Ascending aorta (tissue), 2 donors: ENCODE results near the gene MASP2. TPM values are rescaled to one million over a fixed set of nuclear protein-coding genes. Genes with fewer than 3 reads are reported as not detected.
"Not testable (repeated sequence)": the region's sequence is repeated elsewhere in the genome, so short reads cannot be mapped to it uniquely, and the experiment has no call there.

Source experiments
- DNase-seq, 2 donors: peaks; one replicate each; pipeline ENCODE4 v3.0.0-alpha.2; 2019; ENCODE audit warnings: low spot score in 2 of 2
- H3K27ac ChIP-seq, 2 donors: fragments of 200-600 bp; sonication (generic); one replicate each; pipeline ENCODE4 v1.5.1; 2016 to 2017; ENCODE audit warnings: mild to moderate bottlenecking in 1 of 2
- H3K27me3 ChIP-seq: fragments of 200-600 bp; sonication (generic); one replicate; pipeline ENCODE4 v1.5.1; 2017
- H3K36me3 ChIP-seq, 2 donors: fragments of 200-600 bp; sonication (generic); one replicate each; pipeline ENCODE4 v1.5.1; 2016
- H3K4me1 ChIP-seq, 2 donors: fragments of 200-600 bp; sonication (generic); one replicate each; pipeline ENCODE4 v1.5.1; 2016 to 2017; ENCODE audit warnings: mild to moderate bottlenecking in 1 of 2
- H3K4me3 ChIP-seq, 2 donors: fragments of 200-600 bp; sonication (generic); one replicate each; pipeline ENCODE4 v1.5.1; 2016 to 2017; ENCODE audit warnings: mild to moderate bottlenecking in 1 of 2
- H3K9me3 ChIP-seq, 2 donors: fragments of 200-600 bp; sonication (generic); one replicate each; pipeline ENCODE4 v1.5.1; 2016
- CTCF ChIP-seq, 3 experiments: fragments of 200-600 bp in 2 of 3; fragments of 450-650 bp in 1 of 3; sonication (generic) in 2 of 3; IDR thresholded peaks; one replicate each; pipeline ENCODE4 v1.5.1; 2016 to 2019; ENCODE audit warnings: antibody characterized with exemption in 3 of 3, mild to moderate bottlenecking in 1 of 3, moderate library complexity in 1 of 3
- intact Hi-C: fragments of 100-400 bp; cut with DNase I; formaldehyde crosslinking; loops from one replicate; pipeline ENCODE4 v1.15.1; 2023
- total RNA-seq: library from RNA; depleted of rRNA; stranded (reverse); fragments of >200 nt; gene quantifications from one replicate; pipeline ENCODE4 v1.1.0, GENCODE V29; 2016

MASP2 gene
- not detected for total RNA-seq

- no peak for DNase-seq
- no peak within 1 kb of the TSS for H3K27ac ChIP-seq
- H3K27me3 ChIP-seq: no peaks in the 10 kb centered on the region
- H3K9me3 ChIP-seq: no peaks in the 10 kb centered on the region
- intact Hi-C loops: no loop called here
- no peak within 1 kb of the TSS for H3K4me3 ChIP-seq
- no peaks in the 10 kb centered on the region for H3K36me3 ChIP-seq
- no peak for TF ChIP-seq CTCF (IDR thresholded peaks at IDR 0.05)
- no peaks in the 10 kb centered on the region for H3K4me1 ChIP-seq
Measured at GRCh38 chr1:11046625-11047365, at the start of gene MASP2. TSS of gene MASP2 (minus strand) at chr1:11047239. CDS start at chr1:11047207, 32 bp downstream.

GRCh38 chr1:11083784-11084183 is 36.7 kb upstream of the MASP2 start:
- DNase-seq, intact Hi-C loops, H3K9me3 ChIP-seq, H3K27ac ChIP-seq, H3K27me3 ChIP-seq, H3K4me3 ChIP-seq, H3K4me1 ChIP-seq: not testable (repeated sequence)
- peaks cover 60 to 66% of the 10 kb centered on the region in 2 donors for H3K36me3 ChIP-seq

- Histone ChIP-seq H3K27me3 (no peaks in the 10 kb centered on the region), H3K27ac (no peak overlapping the region), H3K4me3 (no peak overlapping the region), H3K4me1 (no peaks in the 10 kb centered on the region), H3K9me3 (no peaks in the 10 kb centered on the region), H3K36me3 (peaks cover 62 to 71% of the 10 kb centered on the region in 2 donors)
- intact Hi-C loops: no loop called here
- TF ChIP-seq CTCF (IDR thresholded peaks at IDR 0.05): no peak
- no peak for DNase-seq
Measured at GRCh38 chr1:11080931-11081330, 33.9 kb upstream of the MASP2 start.

GRCh38 chr1:11078631-11079030 is 31.6 kb upstream of the MASP2 start:
- no peak for DNase-seq
- H3K27me3 ChIP-seq: no peaks in the 10 kb centered on the region
- H3K36me3 ChIP-seq: peaks cover 83 to 94% of the 10 kb centered on the region in 2 donors
- H3K27ac ChIP-seq: no peak overlapping the region
- no peak for TF ChIP-seq CTCF (IDR thresholded peaks at IDR 0.05)
- no peak overlapping the region for H3K4me3 ChIP-seq
- H3K4me1 ChIP-seq: no peaks in the 10 kb centered on the region
- H3K9me3 ChIP-seq: no peaks in the 10 kb centered on the region
- intact Hi-C loops: no loop called here

GRCh38 chr1:11073398-11073797 is 26.4 kb upstream of the MASP2 start:
- H3K9me3 ChIP-seq, intact Hi-C loops, H3K27me3 ChIP-seq, DNase-seq, H3K4me1 ChIP-seq, H3K4me3 ChIP-seq, H3K27ac ChIP-seq: not testable (repeated sequence)
- H3K36me3 ChIP-seq: peaks cover 83 to 97% of the 10 kb centered on the region in 2 donors

- intact Hi-C loops: no loop called here
- TF ChIP-seq CTCF (IDR thresholded peaks at IDR 0.05): no peak
- no peak overlapping the region for H3K4me3 ChIP-seq
- no peak overlapping the region for H3K27ac ChIP-seq
- no peaks in the 10 kb centered on the region for H3K9me3 ChIP-seq
- H3K27me3 ChIP-seq: no peaks in the 10 kb centered on the region
- H3K36me3 ChIP-seq: peaks cover 87 to 100% of the 10 kb centered on the region in 2 donors
- no peaks in the 10 kb centered on the region for H3K4me1 ChIP-seq
- no peak for DNase-seq
Measured at GRCh38 chr1:11072216-11072917, 25.3 kb upstream of the MASP2 start.
